Upper lobe of left lung (tissue), 6 donors: ENCODE data around the gene ATP10B. TPM values are rescaled to one million over a fixed set of nuclear protein-coding genes. Genes with fewer than 3 reads are reported as not detected.
A peak's percentile ranks its signal among the peaks of the same experiment; 100 is the strongest.

ENCODE experiments used
- ATAC-seq, 2 donors: fragments of 200-7000 bp; cut with Tn5 transposase; one replicate each; pipeline ENCODE4 v1.9.1; 2022; ENCODE audit warnings: mild to moderate bottlenecking in 2 of 2, moderate library complexity in 2 of 2; ENCODE audit not compliant: low FRiP score in 2 of 2
- DNase-seq, 2 donors: peaks; one replicate each; pipeline ENCODE4 v3.0.0-alpha.2; 2019 to 2020
- H3K27ac ChIP-seq, 4 donors: fragments of 200-600 bp; sonication (generic); one replicate each; pipeline ENCODE4 v1.5.1; 2016 to 2019
- H3K27me3 ChIP-seq, 4 donors: fragments of 200-600 bp; sonication (generic); one replicate each; pipeline ENCODE4 v1.5.1; 2017 to 2019
- H3K36me3 ChIP-seq, 4 donors: fragments of 200-600 bp; sonication (generic); one replicate each; pipeline ENCODE4 v1.5.1; 2016 to 2019
- H3K4me1 ChIP-seq, 4 donors: fragments of 200-600 bp; sonication (generic); one replicate each; pipeline ENCODE4 v1.5.1; 2018 to 2019
- H3K4me3 ChIP-seq, 4 donors: fragments of 200-600 bp; sonication (generic); one replicate each; pipeline ENCODE4 v1.5.1; 2017 to 2019; ENCODE audit warnings: mild to moderate bottlenecking in 2 of 4, moderate library complexity in 1 of 4
- H3K9me3 ChIP-seq, 4 donors: fragments of 200-600 bp; sonication (generic); one replicate each; pipeline ENCODE4 v1.5.1; 2018 to 2019
- EP300 ChIP-seq, 4 donors: sonication (generic); formaldehyde crosslinking; IDR thresholded peaks; one replicate each; pipeline ENCODE4 v1.5.1; 2017; ENCODE audit warnings: antibody characterized with exemption in 4 of 4, control low read depth in 2 of 4
- POLR2A ChIP-seq, 4 donors: fragments of 450-650 bp; IDR thresholded peaks; one replicate each; pipeline ENCODE4 v1.5.1; 2016 to 2017; ENCODE audit warnings: antibody characterized with exemption in 4 of 4, mild to moderate bottlenecking in 2 of 4
- POLR2AphosphoS5 ChIP-seq, 2 donors: sonication (generic); formaldehyde crosslinking; IDR thresholded peaks; one replicate each; pipeline ENCODE4 v1.5.1; 2017; ENCODE audit warnings: antibody characterized with exemption in 2 of 2
- WGBS, 2 donors: methylation state at CpG; one replicate each; pipeline ENCODE4 v1.1.5; 2017 to 2018; 5-methylcytosine and 5-hydroxymethylcytosine counted together
- total RNA-seq, 6 donors: library from RNA; depleted of rRNA in 4 of 6; stranded (reverse); fragments of >200 nt in 4 of 6; gene quantifications; one replicate each; pipeline versions ENCODE4 v1.1.0 to v1.2.1, GENCODE V29; 2016 to 2021
- TF ChIP-seq, protein P1 (sequence below), 6 experiments: fragments of 450-650 bp in 4 of 6; fragments of 200-600 bp in 2 of 6; sonication (generic) in 2 of 6; IDR thresholded peaks; one replicate each; pipeline ENCODE4 v1.5.1; 2016 to 2019; ENCODE audit warnings: antibody characterized with exemption in 6 of 6
- donor health status: DM: no; HTN: no; CAD: no; lungs with moderate emphysema.
- donor health status: DM: no; HTN: yes; CAD: no; lungs with severe emphysema.

The ATP10B gene
- total RNA-seq, 6 donors from 2014 or later = under 0.01 to 0.30 (median 0.09) TPM; not detected in 1

DNA sequence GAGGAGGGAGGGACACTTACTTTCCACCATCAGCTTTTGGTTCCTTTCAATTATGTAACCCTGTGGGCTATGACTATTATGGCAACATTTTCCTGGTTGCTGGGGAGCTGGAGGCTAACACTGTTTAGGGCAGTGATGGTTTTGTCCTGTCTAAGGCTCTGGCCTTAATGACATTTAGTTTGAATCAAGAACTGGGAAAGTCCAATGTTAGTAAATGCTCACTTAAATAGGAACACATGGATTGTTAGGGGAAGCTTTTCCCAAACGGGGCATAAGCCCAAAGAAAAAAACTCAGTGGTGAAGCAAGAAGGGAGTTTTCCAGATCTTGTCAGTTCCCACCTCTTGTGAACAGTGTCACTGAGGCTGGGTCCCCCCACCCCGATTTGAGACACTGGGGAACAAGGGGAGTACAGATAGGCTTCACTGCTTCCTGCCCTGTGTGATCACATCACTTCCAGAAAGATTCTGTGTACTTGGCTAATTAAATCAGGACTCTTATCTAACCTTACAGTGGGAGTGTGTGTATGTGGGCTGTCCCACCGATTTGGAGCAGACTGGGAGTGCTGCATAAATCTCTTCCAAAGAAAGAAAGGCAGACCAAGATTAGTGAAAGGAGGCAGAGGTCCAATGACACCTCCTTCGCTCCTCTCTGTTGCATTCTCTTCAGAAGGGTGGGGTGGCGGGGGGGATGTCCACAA lies 223.9 kb downstream of the ATP10B start:
- peak in 1 of 2 donors; percentile 35 for ATAC-seq
- WGBS, 2 donors = 72 to 78% methylated on average over 5 of the region's 5 CpGs
- no peaks in the 10 kb centered on the region for H3K9me3 ChIP-seq

DNA sequence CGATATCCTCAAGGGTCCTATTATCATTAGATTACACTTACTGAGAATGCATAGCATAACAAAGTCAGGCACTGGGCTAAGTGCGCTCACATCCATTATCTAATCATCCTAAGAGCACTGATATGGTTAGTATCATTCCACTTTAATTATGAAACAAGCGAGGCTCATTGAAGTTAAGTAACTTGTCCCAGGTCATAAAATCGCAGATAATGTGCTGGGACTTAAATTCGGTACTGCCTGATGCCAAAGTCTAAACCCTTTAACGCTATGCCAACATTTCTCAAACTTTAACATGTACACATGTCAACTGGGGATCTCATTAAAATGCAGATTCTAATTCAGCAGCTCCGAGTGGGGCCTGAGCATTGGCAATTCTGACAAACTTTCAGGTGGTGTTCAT lies 225.7 kb downstream of the ATP10B start:
- Histone ChIP-seq H3K4me1 (no peaks in the 10 kb centered on the region), H3K4me3 (no peak overlapping the region), H3K9me3 (no peaks in the 10 kb centered on the region), H3K27ac (no peak overlapping the region), H3K36me3 (no peaks in the 10 kb centered on the region), H3K27me3 (no peaks in the 10 kb centered on the region)
- DNase-seq (no peak), ATAC-seq (no peak)
- 81 to 84% methylated on average over 7 of the region's 7 CpGs for WGBS, 2 donors
- TF ChIP-seq EP300 (IDR thresholded peaks at IDR 0.05) (no peak), POLR2A (IDR thresholded peaks at IDR 0.05) (no peak), POLR2AphosphoS5 (IDR thresholded peaks at IDR 0.05) (no peak)
- TF ChIP-seq, protein P1, sequence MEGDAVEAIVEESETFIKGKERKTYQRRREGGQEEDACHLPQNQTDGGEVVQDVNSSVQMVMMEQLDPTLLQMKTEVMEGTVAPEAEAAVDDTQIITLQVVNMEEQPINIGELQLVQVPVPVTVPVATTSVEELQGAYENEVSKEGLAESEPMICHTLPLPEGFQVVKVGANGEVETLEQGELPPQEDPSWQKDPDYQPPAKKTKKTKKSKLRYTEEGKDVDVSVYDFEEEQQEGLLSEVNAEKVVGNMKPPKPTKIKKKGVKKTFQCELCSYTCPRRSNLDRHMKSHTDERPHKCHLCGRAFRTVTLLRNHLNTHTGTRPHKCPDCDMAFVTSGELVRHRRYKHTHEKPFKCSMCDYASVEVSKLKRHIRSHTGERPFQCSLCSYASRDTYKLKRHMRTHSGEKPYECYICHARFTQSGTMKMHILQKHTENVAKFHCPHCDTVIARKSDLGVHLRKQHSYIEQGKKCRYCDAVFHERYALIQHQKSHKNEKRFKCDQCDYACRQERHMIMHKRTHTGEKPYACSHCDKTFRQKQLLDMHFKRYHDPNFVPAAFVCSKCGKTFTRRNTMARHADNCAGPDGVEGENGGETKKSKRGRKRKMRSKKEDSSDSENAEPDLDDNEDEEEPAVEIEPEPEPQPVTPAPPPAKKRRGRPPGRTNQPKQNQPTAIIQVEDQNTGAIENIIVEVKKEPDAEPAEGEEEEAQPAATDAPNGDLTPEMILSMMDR (IDR thresholded peaks at IDR 0.05) = no peak

More for the DNA sequence above, 223.9 kb downstream of the ATP10B start:
- Histone ChIP-seq H3K27me3 (no peaks in the 10 kb centered on the region), H3K4me1 (no peaks in the 10 kb centered on the region), H3K4me3 (no peak overlapping the region), H3K27ac (no peak overlapping the region), H3K36me3 (no peaks in the 10 kb centered on the region)
- TF ChIP-seq, protein P1 (IDR thresholded peaks at IDR 0.05) = no peak
- no peak for TF ChIP-seq EP300 (IDR thresholded peaks at IDR 0.05)
- no peak for TF ChIP-seq POLR2AphosphoS5 (IDR thresholded peaks at IDR 0.05)
- no peak for TF ChIP-seq POLR2A (IDR thresholded peaks at IDR 0.05)
- DNase-seq = no peak

DNA sequence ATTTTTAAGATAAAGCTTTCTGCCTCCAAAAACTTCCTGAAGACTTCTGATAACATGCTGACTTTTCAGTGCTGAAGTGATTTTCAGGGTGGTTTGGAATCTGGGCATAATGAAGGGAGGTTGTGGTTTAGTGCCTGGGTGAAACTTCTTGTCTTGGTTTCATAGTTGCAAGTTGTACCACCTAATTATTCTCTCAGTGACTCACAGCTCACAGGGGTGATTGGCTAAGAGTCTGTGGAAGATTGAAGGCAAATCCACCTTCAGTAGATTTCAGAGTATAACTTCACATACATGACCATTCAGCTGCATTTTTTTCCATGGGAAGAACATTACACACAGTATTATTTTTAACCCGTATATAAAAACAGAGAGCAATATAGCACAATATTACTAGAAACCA lies 230.5 kb downstream of the ATP10B start:
- ATAC-seq = no peak
- no peaks in the 10 kb centered on the region for H3K4me1 ChIP-seq
- no peaks in the 10 kb centered on the region for H3K36me3 ChIP-seq
- no peak for DNase-seq
- no peaks in the 10 kb centered on the region for H3K27me3 ChIP-seq
- H3K9me3 ChIP-seq = no peaks in the 10 kb centered on the region
- no peak overlapping the region for H3K27ac ChIP-seq
- TF ChIP-seq EP300 (IDR thresholded peaks at IDR 0.05) = no peak
- no peak for TF ChIP-seq POLR2AphosphoS5 (IDR thresholded peaks at IDR 0.05)
- TF ChIP-seq, protein P1 (IDR thresholded peaks at IDR 0.05) = no peak
- no peak for TF ChIP-seq POLR2A (IDR thresholded peaks at IDR 0.05)
- 94 to 96% methylated on average over 1 of the region's 1 CpG for WGBS, 2 donors
- H3K4me3 ChIP-seq = no peak overlapping the region

DNA sequence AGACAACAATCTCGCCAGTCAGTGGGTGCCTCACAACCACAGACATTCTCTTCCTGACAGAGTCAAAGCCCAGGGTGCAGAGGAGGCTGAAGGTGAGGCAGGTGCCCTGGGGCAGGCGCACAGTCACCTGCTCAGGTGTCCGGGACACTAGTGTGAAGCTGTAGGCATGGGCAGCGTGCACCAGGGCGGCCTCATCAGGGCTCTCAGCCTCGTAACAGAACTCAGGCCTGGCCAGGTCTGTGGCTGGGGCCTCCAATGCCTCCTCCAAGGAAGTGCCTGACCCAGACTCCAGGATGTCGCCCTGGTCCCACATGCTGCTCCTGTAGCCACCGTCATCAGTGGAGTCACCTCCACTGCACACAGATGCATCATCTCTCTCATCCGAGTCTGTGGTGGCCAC lies 231.6 kb downstream of the ATP10B start:
- no peak overlapping the region for H3K4me3 ChIP-seq
- no peak overlapping the region for H3K27ac ChIP-seq
- H3K4me1 ChIP-seq = no peaks in the 10 kb centered on the region
- WGBS, 2 donors = 84 to 90% methylated on average over 5 to 9 of the region's 9 CpGs
- TF ChIP-seq POLR2AphosphoS5 (IDR thresholded peaks at IDR 0.05) = no peak
- no peak for TF ChIP-seq POLR2A (IDR thresholded peaks at IDR 0.05)
- no peak for TF ChIP-seq EP300 (IDR thresholded peaks at IDR 0.05)
- TF ChIP-seq, protein P1 (IDR thresholded peaks at IDR 0.05) = no peak
- no peaks in the 10 kb centered on the region for H3K36me3 ChIP-seq
- H3K27me3 ChIP-seq = no peaks in the 10 kb centered on the region
- DNase-seq (peak in 1 of 2 donors; percentile 47), ATAC-seq (no peak)
- H3K9me3 ChIP-seq = no peaks in the 10 kb centered on the region

DNA sequence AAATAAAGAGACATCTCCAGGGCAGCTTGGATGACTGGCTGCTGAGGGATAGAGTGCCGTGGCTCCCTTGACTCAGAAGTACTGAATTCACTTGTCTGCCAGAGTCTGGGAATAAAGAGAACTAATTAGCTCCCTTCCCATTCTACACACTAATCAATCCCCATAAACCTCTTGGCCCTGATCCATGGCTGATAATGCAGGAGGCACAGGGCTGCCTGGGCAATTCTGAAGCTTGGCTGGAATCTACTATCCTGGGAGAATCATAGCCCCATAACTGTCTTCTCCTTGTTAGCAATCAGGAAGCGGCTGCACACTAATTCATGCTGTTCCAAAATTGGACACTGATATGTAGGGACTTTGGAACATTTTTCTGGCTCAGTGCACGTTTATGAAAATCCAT lies 232.6 kb downstream of the ATP10B start:
- ATAC-seq = no peak
- no peaks in the 10 kb centered on the region for H3K27me3 ChIP-seq

More for the DNA sequence above, 232.6 kb downstream of the ATP10B start:
- WGBS, 2 donors = 67 to 71% methylated on average over 3 of the region's 3 CpGs
- no peak overlapping the region for H3K4me3 ChIP-seq
- no peak for TF ChIP-seq EP300 (IDR thresholded peaks at IDR 0.05)
- TF ChIP-seq, protein P1 (IDR thresholded peaks at IDR 0.05) = no peak
- no peak for TF ChIP-seq POLR2A (IDR thresholded peaks at IDR 0.05)
- no peak for TF ChIP-seq POLR2AphosphoS5 (IDR thresholded peaks at IDR 0.05)
- no peaks in the 10 kb centered on the region for H3K4me1 ChIP-seq
- H3K9me3 ChIP-seq = no peaks in the 10 kb centered on the region
- H3K36me3 ChIP-seq = no peaks in the 10 kb centered on the region
- H3K27ac ChIP-seq = no peak overlapping the region
- DNase-seq = no peak
